Measurements from ENCODE around the gene GSE1. TPM values are rescaled to one million over a fixed set of nuclear protein-coding genes. Genes with fewer than 3 reads are reported as not detected.

The GSE1 gene
- total RNA-seq, 2 experiments from 2014 or later = 29.6 to 30.0 TPM

DNA sequence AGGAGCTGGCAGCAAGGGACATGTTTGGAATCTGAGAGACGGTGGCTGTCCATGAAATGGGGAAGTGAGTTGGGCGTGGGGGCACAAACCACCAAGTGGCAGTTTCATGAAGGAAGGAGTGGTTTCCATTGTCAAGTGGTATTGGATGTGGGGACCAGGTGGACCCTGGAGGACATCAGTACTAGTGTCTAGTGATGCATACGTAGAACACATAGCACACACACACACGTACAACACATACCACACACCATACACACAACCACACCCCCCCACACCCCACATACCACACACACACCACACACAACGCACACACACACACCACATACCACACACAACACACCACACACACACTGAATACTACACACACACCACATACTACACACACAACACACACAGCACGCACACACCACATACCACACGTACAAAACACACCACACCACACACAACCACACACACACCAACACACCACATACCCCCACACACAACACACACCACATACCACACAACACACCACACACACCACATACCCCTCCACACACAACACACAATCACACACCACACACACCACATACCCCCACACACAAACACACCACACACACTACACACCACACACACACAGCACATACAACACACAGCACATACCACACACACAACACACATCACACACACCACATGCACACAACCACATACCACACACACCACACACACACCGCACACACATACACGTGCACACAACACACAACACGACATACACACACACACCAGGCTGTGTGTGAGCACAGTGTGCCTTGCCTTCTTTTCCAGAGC, 41.1 kb upstream of the GSE1 start:
- CTCF ChIA-PET = interaction anchor here (1.2 to 5.7 kb wide), 5 partner anchors 18 to 151 kb away, joined by 3 to 32 read pairs (median 4); partner anchors contain the start of gene GSE1
- POLR2A ChIA-PET = no interaction called here

DNA sequence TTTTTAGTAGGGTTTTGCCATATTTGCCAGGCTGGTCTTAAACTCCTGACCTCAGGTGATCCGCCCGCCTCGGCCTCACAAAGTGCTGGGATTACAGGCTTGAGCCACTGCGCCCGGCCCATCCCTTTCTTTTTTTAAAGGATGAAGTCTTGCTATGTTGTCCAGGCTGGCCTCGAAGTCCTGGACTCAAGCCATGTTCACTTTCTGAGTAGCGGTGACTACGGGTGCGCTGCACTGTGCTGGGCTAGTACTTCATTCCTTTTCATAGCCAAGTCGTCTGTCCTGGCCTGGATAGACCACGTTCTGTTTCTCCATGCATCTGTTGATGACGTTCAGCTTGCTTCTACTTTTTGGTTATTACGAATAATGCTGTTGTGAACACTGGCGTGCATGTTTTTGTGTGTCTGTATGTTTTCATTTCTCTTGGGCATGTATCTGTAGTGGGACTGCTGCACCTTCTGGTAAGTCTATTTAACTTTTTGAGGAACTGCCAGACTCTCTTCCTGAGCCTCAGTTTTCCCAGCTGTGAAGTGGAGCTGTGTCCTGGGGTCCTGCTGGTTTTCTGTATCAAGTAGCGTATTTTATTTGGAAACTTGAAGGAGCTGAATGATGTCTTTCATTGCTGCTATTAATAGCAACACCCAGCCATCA, 40.0 kb upstream of the GSE1 start:
- POLR2A ChIA-PET = no interaction called here
- CTCF ChIA-PET = no interaction called here

DNA sequence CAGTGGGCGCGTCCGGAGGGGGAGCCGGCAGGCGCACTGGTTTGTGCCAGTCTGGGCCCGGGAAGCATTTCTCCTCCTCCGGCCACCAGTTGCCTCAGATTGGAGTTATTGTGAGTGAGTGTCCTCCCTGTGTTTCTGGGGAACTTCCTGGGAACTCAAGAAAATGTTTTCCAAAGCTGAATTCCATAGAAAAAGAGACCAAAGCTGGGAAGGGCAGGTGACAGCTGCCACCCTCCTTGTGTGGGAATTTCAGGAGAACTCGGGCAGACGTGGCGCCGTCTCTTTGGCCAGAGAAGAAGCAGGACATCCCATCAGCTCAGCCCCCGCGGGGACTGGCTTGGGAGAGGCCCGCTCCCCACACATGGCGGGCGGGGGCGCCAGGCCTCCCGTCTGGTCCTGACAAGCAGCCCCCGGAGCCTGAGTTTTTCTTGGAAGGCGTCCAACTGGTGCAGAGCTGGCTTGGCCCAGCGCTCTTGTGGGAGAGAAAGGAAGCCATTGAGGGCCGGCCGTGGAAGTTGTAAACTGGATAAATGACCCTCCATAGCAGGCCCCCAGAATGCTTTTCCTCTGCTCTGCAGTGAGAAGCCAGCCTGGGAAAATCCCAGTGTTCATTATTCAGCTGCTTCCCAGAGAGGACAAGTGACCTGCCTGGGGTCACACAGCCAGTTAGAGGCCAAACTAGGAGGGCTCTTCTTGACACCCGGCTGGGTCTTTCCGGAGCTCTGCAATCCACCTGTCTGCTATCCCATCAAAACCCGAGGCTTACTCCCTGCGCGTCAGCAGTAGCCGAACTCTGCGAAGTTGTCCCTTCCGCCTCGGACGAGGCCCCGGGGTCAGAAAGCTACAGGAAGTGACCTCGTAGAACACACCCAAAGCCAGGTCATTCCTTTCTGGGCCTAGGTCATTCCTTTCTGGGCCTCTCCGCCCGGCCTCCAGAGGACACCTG, 39.2 kb upstream of the GSE1 start:
- CTCF ChIA-PET = interaction anchor here (0.6 to 1.2 kb wide), 2 partner anchors 36 to 289 kb away, joined by 3 to 4 read pairs; no protein-coding TSS in a partner anchor
- POLR2A ChIA-PET = interaction anchor here (1.1 kb wide), 1 partner anchor 17 kb away, joined by 3 read pairs; no protein-coding TSS in a partner anchor

DNA sequence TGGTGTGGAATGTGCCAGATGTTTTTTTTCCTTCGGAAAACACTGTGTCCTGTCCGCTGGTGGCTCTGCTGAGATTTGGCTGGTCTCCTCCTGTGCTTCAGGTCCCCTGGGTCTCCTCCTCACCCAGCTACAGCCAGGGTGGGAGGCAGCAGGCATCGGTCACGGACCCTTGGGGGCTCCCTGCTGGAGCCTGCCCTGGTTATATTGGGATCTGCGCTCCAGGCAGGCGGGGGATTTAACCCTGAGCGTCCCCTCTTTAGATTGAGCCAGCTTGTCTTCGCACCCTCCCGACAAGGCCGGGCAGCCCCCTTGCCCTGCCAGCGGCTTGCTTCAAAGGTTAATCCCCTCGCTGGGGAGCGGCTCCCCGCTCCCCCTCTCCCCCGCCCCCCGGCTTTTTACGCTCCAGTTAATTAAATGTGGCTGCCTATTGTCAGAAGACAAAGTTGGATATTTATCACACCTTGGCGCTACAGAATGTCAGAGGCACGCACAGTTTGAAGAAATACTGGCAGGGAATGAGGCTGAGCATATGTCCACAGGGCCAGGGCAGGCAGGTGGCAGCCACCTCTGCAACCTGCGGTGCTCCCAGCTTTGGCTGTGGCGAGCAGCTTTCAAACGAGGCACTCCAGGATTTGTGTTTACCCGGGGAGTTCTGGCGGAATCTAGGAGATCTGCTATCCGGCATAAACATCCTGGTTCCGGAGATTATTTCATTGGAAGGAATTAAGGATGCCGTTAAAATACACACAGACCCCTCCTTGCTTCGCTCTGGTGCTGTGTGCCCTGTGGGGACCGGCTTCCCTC, 38.2 kb upstream of the GSE1 start:
- ChIA-PET CTCF (interaction anchor here (0.7 to 1.5 kb wide), 3 partner anchors 35 to 154 kb away, joined by 3 to 4 read pairs (median 4); no protein-coding TSS in a partner anchor), POLR2A (interaction anchor here (1.1 kb wide), 1 partner anchor 18 kb away, joined by 3 read pairs; no protein-coding TSS in a partner anchor)

DNA sequence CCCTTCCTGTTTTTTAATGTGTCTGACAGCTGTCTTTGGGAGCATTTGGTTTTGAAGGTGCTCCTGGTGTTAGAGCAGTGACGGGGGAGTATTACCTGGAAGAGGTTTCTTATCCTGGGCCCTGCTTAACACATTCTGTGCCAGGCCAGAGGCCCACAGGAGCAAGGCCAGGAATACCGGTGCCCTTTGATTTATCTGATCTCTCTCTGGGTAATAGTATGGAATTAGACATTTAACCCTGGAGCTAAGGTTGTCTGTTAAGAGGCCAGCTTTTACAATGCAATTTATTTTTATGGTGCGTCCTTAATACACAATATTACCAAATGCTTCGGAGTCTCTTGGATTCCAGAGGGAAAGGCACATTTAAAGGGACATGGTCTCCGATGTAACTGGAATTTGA, 37.2 kb upstream of the GSE1 start:
- POLR2A ChIA-PET = no interaction called here
- CTCF ChIA-PET = interaction anchor here (0.7 to 1.5 kb wide), 2 partner anchors 147 to 156 kb away, joined by 4 read pairs; no protein-coding TSS in a partner anchor

DNA sequence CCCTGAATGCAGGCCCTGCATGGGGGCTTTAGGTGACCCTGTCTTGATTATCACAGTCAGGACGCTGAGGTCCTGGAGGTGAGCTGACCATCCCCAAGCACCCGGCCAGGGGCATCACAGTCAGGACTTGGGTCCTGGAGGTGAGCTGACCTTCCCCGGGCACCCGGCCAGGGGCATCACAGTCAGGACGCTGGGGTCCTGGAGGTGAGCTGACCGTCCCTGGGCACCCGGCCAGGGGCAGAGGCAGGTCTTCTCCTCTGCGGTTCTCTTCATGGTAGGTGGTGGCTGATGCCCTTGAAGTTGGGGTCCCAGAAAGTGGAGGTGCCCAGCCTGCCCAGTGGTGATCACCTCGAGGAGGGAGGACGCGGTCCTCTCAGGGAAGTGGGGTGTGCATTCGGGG, 36.2 kb upstream of the GSE1 start:
- CTCF ChIA-PET = no interaction called here
- POLR2A ChIA-PET = no interaction called here

DNA sequence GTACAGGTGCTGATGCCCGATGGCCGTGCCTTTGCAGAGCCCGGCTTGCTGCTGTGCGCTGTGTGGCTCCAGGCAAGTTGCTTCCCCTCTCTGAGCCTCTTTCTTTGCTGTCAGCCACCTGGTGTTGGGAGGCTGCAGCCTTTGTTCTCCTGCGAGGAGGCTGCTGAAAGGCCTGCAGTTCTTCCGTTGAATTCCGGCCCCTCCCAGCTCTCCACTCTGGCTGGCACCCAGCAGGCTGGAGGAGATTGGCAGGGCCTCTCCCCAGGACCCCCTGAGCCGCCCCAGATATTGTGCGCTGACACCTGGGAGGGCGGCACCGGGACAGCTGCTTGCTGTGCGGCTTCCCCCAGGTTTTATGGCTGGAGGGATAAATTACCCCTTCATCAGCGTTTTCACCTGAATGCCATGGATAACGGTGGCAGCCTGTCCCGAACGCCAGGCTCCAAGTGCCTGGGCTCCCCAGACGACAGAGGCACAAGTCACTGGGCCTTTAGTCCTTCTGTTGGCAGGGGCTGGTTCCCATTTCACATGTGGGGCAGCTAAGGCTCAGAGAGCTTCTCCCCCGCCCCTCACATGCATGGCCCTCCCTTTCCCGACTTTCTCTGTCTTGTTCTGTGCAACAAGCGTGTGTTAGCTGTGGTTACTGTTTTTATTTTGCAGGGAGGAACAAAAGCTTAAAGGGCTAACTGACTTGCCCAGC, 35.1 kb upstream of the GSE1 start:
- ChIA-PET POLR2A (no interaction called here), CTCF (interaction anchor here (1.0 kb wide), 1 partner anchor 157 kb away, joined by 4 read pairs; no protein-coding TSS in a partner anchor)

DNA sequence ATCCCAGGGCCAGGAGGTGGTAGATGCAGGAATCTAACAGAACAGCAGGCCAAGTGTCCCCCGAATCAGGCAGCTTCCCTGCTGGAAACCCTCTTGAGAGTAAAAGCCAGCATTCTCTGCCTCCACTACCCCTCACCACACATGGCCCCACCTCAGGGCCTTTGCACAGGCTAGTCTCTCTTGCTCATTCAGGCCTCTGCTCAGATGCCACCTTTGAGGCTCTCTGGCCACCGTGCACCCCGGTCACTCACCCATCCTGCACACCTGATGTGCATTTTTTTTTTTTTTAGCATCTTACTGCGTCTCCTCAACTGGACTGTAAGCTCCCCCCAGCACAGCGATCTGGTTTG, 34.5 kb upstream of the GSE1 start:
- CTCF ChIA-PET = no interaction called here
- POLR2A ChIA-PET = no interaction called here

DNA sequence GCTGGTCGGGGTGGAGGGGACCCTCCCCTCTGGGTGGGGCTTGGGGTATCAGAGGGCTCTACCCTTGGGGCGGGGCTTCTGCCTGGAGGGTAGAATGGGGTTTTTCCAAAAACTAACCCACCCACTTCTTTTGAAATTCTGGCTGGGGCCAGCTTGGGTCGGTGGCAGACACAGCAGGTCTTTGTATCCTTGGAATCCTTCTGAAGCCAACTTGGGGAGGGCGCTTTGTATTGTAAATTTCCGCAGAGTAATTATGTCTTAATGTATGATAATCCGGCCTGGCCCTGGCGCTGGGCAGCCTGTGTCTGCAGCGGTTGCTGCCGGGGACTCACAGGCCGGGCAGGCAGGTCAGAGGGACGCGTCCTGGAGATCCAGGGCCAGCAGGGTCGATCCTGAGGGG, 33.9 kb upstream of the GSE1 start:
- ChIA-PET POLR2A (no interaction called here), CTCF (no interaction called here)

DNA sequence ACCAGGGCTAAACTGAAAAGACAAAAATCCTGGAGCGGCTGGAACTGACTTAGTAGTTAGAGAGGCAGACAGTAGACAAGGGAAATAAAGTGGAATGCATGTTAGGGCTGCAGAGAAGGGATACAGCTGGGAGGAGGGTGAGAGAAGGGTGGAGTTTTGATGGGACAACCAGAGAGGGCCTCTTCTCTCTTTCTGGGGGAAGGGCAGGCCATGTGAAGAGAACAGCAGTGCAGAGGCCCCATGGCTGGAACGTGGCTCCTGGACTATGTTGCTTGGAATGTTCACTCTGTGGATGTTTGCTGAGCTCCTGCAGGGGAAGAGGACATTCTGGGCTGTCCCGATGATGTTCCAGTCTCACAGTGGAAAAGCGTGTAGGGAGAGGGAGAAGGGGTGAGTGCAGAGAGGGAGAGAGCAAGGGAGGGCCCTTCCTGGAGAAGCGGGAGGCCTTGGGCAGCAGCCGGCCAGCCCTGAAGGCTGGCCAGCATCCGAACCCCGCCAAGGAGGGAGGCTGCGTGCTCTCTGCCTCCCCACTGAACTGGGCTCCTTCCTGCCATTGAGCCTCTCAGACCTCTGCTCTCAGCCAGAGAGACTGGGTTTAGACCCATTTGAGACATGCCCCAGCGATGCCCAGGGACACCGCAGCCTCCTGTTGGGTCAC, 33.1 kb upstream of the GSE1 start:
- POLR2A ChIA-PET = no interaction called here

DNA sequence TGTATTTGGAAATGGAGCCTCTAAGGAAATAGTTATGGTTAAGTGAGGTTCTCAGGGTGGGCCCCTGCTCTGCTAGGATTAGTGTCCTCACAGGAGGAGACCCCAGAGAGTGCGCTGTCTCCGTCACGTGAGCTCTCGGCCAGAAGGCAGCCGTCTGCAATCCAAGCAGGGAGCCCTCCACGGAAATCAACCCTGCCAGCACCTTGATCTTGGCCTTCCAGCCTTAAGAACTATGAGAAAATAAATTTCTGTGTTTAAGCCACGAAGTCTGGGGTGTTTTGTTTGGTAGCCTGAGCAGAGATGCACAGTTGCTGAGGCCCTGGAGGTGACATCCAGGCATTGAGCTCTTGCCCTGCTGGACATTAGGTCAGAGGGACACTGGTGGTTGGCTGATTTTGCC, 32.4 kb upstream of the GSE1 start:
- CTCF ChIA-PET = interaction anchor here (1.2 kb wide), 1 partner anchor 11 kb away, joined by 3 read pairs; no protein-coding TSS in a partner anchor
- POLR2A ChIA-PET = no interaction called here

More for the DNA sequence above, 33.1 kb upstream of the GSE1 start:
- CTCF ChIA-PET = no interaction called here

DNA sequence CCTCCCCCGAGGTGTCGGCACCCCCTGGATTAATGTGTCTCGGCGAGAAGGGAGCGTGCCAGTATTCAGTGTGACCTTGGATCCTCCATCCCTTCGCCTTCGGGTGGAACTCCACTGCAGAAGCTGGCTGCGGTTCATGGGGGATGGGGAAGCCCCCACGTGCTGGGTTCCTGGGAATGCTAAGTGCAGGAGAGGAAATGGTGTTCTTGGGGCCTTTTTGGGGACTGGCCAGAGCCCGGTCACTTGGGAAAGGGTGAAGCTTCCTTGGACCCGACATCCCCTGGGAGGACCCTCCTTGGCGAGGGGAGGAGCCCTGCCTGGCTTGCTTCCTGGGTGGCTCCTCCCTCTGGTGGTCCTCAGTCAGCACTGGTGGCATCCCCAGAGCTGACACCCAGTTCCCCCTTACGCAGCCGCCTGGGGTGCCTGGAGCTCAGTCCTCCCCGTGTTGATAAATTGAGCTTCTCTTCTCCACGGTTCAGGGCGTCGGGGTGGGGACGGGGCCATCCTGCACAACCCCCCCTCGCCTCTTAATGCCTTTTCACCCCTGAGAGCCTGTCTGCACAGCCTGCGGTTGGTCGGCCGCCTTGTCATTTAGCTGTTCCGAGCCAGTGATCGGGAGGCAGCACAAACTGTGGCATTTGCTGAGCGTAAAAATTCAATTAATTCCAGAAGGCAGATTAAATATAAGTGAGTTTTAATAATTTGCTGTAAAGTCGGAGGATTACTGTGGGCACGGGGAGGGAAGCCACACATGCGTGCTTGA, 30.7 kb upstream of the GSE1 start:
- ChIA-PET POLR2A (no interaction called here), CTCF (interaction anchor here (1.0 kb wide), 1 partner anchor 28 kb away, joined by 4 read pairs; no protein-coding TSS in a partner anchor)

DNA sequence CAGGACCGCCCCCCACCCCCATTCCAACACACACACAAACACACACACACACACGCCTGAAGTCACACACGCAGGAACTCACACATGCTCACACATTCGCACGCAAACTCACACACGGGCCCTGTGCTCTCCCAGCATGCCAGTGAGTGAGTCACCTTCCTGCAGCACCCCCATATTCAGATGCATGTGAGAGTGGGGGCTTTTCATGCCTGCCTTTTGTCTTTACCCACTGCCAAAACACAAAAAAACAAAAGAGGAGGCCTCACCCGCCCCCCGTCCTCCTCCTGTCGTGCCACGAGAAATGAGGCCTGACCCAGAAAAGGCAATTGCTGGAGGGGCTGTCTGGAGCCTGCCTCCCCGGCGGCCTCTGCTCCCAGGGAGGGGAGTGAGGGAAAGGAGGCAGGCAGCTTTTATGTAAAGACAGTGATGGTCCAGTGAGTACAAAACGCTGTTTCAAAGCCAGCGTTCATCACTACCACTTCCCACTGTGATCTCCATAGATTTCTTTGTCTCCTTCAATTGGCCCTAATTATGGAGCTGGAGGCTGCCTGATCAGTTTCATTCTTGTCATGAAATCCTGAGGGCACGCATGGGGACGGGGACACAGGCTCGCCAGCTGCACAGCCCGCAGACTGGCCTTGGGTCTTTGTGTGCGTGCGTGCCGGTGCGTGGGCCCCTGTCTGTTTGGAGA, 29.5 kb upstream of the GSE1 start:
- CTCF ChIA-PET = no interaction called here
- POLR2A ChIA-PET = no interaction called here

DNA sequence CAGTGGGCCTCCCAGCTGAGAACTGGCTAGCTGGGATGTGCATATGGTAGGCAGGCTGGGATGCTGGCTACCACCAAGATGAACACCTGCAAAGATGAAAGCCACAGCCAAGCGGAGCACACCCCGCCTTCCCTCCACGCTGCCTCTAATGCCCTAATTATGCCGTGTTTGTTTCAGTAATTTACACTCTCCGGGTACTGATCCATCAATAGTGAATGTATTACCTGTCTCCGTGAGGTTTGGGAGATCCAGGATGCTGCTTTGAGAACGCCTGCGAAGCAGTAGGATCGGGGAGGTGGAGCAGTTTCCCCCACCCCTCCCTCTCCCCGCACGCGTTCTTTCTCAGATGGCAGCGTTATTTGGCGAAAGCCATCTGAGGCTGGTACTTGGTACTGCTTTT, 28.9 kb upstream of the GSE1 start:
- POLR2A ChIA-PET = no interaction called here
- CTCF ChIA-PET = interaction anchor here (1.2 kb wide), 1 partner anchor 164 kb away, joined by 4 read pairs; no protein-coding TSS in a partner anchor

DNA sequence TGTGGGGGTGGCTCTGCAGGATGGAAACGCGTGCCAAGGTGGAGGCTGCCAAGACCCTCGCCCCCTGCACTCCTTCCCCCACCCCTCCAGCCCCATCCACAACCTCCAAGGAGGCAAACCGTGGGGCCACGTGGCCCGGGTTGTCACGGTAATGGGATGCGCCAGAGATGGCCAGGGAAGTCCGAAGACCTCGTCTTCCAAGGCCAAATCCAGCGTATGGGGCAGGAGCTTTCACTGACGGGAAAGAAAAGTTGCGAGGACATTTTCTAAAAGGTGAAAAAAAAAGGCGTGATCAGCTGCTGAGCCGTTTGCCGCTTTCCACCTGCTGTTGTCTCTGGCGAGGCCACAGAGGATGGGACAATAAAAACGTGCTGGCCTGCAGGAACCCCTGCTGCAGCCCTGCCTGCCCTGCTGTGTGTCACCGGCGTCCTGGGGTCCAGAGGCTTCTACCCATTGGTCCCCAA, 28.3 kb upstream of the GSE1 start:
- ChIA-PET CTCF (interaction anchor here (1.2 kb wide), 1 partner anchor 164 kb away, joined by 4 read pairs; no protein-coding TSS in a partner anchor), POLR2A (no interaction called here)

DNA sequence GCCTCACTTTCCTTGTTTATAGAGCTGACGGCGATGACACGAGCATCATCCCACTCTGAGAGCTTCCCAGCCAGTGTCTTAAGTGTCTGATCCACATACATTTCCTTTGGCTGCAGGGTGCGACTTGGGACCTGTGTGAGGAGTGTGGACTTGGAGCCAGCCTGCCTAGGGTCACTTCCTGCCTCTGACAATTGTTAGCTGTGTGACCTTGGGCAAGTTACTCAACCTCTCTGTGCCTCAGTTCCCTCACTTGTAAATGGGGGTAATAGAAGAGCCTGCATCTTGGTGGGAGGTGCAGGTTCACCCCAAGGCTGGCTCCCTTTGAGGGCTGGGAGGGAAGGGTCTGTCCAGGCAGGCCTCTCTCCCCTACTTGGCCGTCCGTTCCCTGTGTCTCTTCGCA, 27.4 kb upstream of the GSE1 start:
- CTCF ChIA-PET = interaction anchor here (1.2 kb wide), 1 partner anchor 165 kb away, joined by 4 read pairs; no protein-coding TSS in a partner anchor
- POLR2A ChIA-PET = no interaction called here

All from activated CD8-positive, alpha-beta memory T cell treated with anti-CD3 and anti-CD28 coated beads for 36 hours (primary cell).